Dermis blood vessel endothelial cell (primary cell): ENCODE results near the gene SPP1. TPM values are rescaled to one million over a fixed set of nuclear protein-coding genes. Genes with fewer than 3 reads are reported as not detected.

ENCODE experiments used
- DNase-seq: peaks from one replicate; pipeline ENCODE4 v3.0.0; 2010
- total RNA-seq: library from RNA; depleted of rRNA; stranded (reverse); fragments of >200 nt; gene quantifications from 2 replicates; pipeline ENCODE4 v1.2.3, GENCODE V29; 2014

The SPP1 gene
- total RNA-seq, 1 donor from 2014 or later = 11.6 TPM

GRCh38 chr4:87956501-87956900 is 19.0 kb upstream of the SPP1 start:
- DNase-seq = no peak

GRCh38 chr4:87957061-87957460 is 18.5 kb upstream of the SPP1 start:
- DNase-seq = no peak

DNA sequence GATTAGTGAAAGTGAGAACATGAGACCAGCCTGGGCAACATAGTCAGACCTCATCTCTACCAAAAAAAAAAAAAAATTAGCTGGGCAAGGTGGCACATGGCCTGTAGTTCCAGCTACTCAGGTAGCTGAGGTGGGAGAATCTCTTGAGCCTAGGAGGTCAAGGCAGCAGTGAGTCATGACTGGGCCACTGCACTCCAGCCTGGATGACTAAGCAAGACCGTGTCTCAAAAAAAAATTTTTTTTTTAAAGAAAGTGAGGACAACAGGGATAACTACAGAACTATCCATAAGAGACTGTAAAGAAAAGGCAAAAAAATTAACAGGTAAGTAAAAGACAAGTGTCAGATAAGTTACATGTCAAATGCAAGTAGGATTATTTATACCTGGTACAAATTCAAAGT is 13.5 kb upstream of the SPP1 start:
- peak; percentile 17 for DNase-seq

DNA sequence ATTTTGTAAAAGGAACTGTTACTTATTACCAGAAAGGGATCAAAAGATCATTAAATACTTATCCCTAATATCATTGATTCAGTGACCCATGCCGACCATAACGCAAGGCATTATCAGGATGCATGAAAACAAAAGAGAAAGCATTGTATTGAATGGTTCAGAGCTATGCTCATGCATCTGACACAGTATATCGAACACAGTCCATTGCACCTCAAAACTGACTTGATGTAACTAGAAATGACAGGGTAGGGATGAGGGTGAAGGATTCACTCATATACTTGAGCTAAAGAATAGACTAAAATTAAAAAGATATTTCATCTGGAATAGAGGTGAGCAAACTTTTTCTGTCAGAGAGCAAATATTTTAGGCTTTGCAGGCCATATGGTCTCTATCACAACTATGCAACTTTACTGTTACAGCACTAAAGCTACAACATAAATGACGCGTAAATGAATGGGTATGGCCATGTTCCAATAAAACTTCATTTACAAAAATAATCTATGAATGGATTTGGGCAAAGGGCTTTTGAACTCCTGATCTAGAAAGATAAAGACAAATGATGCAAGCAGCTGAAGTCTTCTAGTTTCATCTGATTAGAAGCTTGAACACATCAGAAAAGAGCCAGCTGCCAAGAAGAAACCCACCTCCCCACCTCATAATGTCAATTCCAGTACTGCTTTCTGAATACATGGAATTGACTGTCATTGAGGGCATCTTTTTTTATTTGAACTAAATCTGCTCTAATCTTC is 12.9 kb upstream of the SPP1 start:
- no peak for DNase-seq

DNA sequence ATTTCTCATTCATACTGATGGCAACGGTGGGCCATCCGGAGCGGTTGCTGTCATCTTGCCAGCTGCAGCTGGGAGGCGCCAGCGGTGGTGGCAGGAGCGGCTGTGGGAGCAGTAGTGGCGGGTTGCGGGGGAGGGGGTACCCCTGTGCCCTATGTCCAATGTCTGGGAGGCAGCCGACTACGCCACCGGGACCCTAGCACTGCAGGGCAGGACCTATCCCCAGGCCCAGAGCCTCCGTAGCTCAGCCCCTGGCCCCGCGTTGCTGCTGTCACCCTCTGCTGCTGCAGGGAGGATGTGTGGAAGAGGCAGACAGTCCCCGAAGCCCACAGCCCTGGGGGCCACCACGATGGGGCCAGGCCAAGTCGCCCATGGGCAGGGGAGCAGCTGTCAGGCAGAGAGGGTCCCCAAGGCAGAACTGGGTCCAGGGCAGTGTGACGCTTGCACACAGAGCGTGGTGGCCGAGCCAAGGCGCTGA is 10.0 kb upstream of the SPP1 start:
- no peak for DNase-seq

- DNase-seq = no peak
These were observed 9.4 kb upstream of the SPP1 start for GRCh38 chr4:87966095-87966496.

DNA sequence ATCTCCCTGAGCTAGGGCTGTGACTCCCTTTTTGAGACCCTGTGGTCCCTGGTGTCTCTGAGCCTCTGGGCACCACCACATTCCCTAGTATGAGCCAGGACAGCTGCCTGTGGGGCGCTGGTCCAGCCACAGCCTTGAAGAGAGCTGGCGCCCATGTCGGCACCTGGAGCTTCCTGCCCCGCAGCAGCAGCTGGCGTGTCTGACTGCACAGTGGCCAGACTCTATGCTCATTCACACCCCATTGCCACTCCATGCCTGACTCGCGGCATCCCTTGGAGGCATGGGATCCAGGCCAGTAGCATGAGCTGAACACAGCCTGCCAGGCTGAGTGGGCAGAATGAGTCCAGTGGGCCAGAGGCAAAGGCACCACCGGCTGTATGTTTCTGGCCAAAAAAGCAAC is 8.3 kb upstream of the SPP1 start:
- no peak for DNase-seq

GRCh38 chr4:87970121-87970520 is 5.4 kb upstream of the SPP1 start:
- no peak for DNase-seq

DNA sequence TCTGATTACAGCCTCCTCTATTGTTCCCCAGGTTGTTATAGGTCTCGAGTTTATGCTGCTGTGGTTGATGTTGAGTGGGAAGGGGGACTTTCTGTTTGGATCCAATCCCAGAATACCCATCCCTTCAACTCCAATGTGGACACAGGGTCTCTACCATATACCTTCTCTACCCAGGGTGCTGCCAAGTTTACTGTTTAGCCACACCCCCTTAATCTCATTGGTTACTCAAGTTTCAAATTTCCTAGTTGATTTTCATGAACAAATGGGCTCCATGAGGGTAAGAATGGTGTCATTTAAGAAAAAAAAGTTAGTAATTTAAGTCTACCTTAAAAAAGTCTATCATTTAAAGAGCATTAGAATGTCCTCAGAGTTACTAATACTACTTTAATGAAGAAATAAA is 3.6 kb upstream of the SPP1 start:
- no peak for DNase-seq

DNA sequence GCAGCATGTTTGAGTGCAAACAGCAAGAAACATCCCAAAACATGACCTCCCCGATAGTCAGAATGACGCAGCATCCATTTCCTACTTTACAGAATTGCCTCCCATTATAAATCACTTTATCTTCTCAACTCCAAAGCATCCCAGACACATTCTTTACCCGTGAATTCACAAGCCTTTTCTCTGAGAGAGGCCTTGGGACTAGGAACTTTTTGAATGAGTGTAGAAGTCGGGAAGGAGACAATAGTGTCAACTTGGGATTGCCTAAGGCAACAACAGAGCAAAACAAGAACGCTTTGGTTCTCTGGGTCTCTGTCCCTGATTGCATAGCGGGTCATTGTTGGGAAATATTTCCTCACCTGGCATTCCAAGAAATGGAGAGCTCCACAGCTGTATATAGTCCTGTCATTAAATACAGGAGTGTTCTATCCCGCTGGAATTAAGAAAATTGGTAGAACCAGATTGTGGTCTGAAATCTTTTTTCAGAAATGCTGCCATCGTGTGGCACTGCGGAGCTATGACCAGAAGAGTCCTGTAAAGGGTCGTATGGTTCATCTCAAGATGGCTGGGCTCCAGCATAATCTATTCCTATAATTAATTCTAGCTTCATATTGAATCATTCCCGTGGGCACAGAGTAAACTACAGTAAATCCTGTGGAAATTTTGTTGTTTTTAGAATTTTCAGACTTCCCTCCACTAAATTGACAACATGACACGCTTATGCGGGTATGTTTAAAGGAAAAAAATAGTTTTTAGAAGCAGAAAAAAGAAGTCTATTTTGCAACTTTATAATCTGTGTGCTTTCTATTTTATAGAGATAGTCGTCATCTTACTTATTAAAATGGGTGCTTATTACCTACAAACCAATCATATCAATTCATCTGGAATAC is 2.0 kb upstream of the SPP1 start:
- peak; percentile 81 for DNase-seq

GRCh38 chr4:87974856-87975462 is 555 bp upstream of the SPP1 start:
- DNase-seq = no peak

DNA sequence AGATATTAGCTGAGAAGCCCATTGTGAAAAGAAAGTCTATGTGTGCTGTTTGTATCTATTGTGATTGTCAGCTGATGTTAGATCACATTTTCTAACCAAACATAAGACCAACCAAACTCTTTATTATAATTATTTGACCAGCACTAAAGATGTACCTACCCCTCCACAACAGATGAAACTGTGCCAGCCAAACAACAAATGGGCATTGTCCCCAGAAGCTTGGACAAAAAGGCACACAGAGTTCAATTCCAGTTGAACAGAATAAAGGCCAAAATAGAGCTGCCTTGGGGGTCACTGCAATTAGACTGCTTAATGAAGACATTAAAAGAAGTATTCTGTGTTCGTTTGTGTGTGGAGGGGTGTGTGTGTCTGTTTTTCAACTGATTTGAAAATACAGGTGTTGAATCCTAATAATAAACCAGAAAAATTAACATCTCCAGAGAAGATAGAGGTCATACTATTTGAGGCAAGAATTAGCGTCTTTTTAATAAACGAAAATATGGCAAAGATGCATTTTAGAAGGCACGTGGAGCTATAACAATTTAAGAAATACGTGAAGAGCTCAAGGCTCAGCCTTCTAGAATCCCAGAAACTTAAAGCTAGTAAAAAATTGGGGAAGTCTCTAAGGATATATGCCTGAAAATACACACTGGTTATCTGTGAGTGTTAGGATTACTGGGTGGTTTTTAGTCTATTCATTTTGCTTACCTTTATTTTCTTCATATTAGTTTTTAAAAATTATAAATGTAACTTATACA is 2.2 kb downstream of the SPP1 start:
- no peak for DNase-seq

GRCh38 chr4:87978681-87979080 is 3.2 kb downstream of the SPP1 start:
- DNase-seq = no peak

- no peak for DNase-seq
These were observed 4.3 kb downstream of the SPP1 start for GRCh38 chr4:87979810-87980209.

- DNase-seq = no peak
These were observed 6.0 kb downstream of the SPP1 start for GRCh38 chr4:87981486-87981885.

GRCh38 chr4:87982036-87982435 is 6.5 kb downstream of the SPP1 start:
- no peak for DNase-seq

GRCh38 chr4:87982446-87983010 is 7.0 kb downstream of the SPP1 start:
- DNase-seq = no peak

DNA sequence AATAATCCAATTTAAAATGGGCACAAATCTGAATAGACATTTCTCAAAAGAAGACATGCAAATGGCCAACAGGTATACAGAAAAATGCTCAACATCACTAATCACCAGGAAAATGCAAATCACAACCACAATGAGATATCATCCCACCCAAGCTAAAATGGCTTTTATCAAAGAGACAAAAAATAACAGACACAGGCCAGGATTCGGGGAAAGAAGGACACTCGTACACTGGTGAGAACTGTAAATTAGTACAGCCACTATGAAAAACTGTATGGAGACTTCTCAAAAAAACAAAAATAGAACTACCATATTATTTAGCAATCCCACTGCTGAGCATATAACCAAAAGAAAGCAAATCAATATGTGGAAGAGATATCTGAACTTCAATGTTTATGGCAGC is 8.5 kb downstream of the SPP1 start:
- DNase-seq = no peak

- DNase-seq = peak; percentile 71
These were observed 9.8 kb downstream of the SPP1 start for GRCh38 chr4:87985097-87985886.

DNA sequence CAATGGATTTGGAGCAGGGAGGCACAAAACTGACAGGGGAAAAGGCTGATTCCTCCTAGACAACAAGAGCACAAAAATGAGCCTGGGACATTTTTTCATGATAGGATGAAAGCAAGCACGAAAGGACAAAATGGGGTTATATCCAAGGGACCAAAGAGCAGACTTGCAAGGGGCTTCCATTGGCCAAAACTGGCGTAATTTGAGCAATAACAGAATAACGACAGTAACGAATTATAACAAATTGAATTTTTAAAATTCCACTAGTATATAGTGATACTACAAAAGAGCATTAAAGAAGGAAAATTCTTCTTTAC is 10.3 kb downstream of the SPP1 start:
- no peak for DNase-seq

DNA sequence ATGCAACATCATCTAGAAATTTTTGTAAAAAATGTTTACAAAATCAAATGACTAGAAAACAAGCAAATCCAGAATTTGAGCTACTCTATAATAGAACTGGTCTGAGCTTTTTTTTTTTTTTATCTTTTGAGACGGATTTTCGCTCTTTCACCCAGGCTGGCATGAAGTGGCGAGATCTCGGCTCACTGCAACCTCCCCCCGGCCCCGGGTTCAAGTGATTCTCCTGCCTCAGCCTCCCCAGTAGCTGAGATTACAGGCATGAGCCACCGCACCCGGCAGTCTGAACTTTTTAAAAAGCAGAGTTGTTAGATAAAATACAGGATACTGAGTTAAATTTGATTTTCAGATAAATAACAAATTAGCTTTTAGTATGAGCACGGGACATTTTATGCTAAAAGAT is 11.0 kb downstream of the SPP1 start:
- no peak for DNase-seq

DNA sequence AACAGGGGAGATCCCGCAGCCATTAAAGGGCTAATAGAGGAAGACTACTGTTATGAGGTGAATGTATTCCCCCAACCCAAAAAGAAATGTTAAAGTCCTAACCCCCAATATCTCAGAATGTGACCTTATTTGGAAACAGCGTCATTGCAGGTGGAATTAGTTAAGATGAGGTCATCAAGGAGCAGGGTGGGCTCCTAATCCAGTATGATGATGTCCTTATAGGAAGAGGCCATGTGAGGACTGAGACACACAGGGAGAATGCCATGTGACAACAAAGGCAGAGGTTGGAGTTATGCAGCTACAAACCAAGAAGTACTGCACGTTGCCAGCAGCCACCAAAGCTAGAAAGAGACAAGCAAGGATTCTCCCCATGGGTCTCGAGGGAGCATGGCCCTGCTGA is 14.3 kb downstream of the SPP1 start:
- DNase-seq = no peak
